HG02885 (cell line): Measurements from ENCODE around the gene CACNA1D.

Source experiments
- ATAC-seq: cut with Tn5 transposase; IDR thresholded peaks from one replicate; pipeline ENCODE4 v1.9.1; 2021; ENCODE audit warnings: mild to moderate bottlenecking; ENCODE audit not compliant: unreplicated experiment, poor library complexity

Gene CACNA1D

DNA sequence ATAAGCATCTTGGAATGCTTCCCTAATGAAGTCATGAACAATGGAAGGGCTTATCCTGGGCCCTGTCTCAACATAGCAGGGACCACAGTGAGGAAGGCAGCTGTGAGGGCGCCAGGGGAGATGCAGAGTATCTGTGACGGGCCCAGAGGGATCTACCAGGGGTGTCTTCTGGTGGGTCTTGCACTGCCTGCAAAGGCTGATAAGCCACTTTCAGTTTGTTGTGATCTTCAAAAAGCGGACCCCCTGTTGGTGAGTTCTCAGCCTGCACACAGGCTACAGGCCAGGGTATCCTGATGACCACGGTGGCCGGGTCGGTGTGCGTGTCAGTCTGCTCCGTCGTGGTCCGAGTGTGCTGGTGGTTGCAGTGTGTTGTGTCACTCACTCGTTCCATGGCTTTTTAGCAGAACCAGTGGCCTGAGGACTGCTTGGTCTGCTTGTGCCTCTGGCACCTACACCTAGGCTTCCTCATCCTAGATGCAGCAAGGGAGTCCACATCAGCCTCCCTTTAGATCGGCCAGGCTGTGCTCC lies 305.0 kb downstream of the CACNA1D start:
- ATAC-seq, result no peak

DNA sequence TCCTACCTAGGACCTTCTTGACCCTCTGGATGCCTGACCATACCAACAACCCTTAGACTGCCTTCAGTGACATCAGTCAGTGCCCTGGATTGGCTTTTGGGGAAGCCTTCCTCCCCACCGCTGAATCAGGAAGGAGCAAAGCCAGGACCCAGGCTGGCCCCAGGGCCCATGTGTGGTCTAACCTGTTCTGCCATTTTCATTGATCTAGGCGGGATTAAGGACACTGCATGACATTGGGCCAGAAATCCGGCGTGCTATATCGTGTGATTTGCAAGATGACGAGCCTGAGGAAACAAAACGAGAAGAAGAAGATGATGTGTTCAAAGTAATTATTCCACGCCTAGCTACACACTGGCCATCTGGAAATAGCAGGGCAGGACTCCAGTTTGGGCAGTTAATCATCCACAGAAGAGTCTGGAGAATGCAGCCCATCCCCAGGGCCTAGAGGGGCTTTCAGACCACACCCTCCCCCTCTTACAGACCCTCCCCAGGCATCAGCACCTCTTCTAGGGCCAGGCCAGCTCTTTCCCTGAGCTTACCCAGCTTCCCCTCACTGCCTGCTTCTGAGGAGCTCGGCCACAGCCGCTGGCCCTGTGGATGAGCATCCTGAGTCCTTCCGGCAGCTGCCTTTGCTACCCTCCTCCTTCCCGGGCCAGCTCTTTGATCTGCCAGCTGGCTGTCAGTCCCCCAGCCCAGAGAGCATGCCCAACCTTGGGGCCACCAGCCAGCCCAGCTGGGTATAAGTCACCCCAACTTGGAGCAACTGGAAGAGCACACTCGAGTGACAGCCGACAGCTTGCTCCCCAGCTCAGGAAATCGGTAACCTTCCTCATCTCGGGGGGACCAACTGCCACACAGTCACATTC lies 305.9 kb downstream of the CACNA1D start:
- ATAC-seq, result no peak

GRCh38 chr3:53801319-53801718 lies 306.9 kb downstream of the CACNA1D start:
- ATAC-seq, result no peak

DNA sequence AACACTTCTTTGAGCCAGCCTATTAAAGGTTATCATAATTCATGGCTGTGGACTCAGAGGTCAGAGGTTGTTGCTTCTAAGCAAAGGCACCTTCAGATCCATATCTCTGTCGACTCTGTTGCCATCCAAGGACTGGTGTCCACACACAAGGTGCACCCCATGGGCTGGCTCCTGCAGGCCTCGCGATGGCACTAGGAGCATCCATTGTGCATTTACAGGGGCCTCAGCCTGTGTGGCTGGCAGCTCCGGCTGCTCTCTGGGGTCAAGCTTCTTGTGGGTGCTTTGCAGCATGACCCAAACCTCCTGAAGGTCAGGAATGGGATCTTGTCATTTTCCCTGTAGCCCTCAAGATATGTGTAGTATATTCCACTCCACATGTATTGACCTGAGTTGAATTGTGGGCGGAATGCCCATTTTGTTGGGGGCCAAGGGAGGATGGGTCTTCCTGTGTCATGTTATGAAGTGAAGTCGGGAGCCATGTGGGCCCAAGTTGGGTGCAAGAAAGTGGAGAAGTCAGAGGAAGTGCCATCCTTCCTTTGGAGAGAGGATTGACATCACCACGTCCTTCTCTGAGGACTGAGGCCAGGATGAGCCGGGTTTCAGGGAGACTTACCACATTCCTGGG lies 308.0 kb downstream of the CACNA1D start:
- no peak for ATAC-seq

DNA sequence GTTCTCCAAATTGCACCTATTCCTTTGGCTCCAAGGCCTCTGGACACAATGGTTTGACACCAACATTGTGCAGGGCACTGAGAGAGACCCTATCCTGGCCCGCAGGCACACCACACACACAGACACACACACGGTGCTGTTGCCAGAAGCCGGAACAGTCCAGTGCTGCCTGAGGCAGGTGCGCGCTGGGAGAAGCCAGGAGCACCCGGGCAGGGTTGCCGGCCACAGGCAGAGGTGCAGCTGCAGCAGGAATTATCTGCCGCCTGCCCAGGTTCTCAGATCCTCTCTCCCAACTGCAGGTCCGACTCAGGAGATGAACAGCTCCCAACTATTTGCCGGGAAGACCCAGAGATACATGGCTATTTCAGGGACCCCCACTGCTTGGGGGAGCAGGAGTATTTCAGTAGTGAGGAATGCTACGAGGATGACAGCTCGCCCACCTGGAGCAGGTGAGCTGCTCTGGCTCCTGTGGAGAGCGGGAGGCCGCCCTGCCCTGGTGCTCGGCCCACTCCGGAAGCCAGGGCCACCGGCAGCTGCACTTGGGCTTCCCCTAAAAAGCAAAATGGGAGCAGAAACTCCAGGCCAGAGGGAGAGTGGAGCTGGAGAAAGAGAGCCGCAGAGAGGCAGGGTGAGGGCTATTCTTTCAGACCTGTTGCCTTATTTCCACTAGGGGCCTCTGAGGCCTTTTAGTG lies 308.9 kb downstream of the CACNA1D start:
- ATAC-seq, result no peak

GRCh38 chr3:53803816-53804695 lies 309.6 kb downstream of the CACNA1D start:
- no peak for ATAC-seq

GRCh38 chr3:53804697-53805462 lies 310.5 kb downstream of the CACNA1D start:
- peak; percentile 71 for ATAC-seq

DNA sequence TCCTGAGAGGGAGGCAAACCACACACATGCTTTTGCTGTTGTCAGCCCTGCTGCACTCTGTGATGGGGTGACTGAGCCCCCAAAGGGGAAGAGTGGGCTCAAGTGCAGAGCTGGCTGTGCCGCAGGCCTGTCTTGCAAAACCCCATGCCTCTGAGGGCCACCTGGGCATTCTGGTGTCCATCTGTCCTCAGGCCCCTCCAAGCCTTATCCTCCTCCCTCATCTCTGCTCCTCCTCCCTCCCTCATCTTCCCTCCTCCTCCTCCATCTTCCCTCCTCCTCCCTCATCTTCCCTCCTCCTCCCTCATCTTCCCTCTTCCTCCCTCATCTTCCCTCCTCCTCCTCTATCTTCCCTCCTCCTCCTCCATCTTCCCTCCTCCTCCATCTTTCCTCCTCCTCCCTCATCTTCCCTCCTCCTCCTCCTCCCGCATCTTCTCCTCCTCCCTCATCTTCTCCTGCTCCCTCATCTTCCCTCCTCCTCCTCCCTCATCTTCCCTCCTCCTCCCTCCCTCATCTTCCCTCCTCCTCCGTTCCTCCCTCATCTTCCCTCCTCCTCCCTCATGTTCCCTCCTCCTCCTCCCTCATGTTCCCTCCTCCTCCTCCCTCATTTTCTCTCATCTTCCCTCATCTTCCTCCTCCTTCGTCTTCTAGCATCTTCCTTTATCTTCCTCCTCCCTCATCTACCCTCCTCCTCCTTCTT lies 311.2 kb downstream of the CACNA1D start:
- no peak for ATAC-seq

DNA sequence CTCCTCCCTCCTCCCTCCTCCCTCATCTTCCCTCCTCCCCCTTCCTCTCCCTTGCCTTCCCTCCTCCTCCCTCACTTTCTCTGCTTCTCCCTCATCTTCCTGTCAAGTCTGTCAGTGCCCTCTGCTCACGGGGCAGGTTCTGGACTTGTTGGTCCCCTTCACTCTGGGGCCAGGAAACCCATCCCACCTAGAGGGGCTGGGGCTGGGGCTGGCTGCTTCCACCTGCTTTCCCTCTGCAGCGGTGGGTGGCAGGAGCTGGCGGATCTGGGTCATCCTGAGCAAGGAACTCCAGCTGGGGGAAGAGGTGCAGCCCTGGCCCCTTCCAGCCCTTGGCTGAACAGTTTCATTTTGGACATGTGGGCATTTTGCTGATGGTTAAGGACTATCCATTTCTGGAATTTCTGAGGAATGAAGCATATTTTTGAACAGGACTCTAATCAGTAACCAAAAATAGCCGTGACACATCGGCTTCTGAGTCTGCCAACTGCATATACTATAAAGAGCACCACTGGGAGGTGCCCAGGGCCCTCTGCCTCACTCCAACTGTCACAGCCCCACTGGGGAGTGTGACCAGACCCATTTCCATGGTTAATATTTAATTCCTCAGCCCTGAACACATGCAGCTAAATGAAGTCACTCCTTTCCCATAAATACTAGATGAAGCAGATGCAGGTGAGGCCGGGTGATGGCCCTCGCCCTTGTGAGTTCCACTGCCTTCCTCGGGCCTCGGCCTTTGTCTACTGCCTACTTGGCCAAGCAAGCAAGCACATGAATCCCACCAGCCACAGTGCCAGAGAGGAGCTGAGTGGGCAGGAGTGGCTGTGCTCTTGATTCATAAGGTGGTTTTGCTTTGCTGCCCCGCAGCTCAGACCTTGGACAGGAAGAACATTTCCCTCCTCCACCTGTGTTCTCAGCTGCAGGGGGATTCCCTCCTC lies 312.0 kb downstream of the CACNA1D start:
- ATAC-seq, result no peak

- no peak for ATAC-seq
These were observed 312.9 kb downstream of the CACNA1D start for GRCh38 chr3:53807117-53807810.

GRCh38 chr3:53808496-53808895 lies 314.1 kb downstream of the CACNA1D start:
- no peak for ATAC-seq

- no peak for ATAC-seq
These were observed 314.9 kb downstream of the CACNA1D start for GRCh38 chr3:53809267-53809666.

GRCh38 chr3:53809764-53810400 lies 315.5 kb downstream of the CACNA1D start:
- no peak for ATAC-seq

- ATAC-seq, result no peak
These were observed 316.9 kb downstream of the CACNA1D start for GRCh38 chr3:53811143-53811927.

DNA sequence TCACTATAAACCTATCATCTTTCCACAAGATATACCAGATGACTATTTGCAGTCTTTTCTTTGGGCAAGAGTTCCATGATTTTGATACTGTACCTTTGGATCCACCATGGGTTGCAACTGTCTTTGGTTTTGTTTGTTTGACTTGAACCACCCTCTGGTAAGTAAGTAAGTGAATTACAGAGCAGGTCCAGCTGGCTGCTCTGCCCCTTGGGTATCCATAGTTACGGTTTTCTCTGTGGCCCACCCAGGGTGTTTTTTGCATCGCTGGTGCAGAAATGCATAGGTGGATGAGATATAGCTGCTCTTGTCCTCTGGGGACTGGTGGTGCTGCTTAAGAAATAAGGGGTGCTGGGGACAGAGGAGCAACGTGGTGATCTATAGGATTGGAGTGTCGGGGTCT lies 318.0 kb downstream of the CACNA1D start:
- ATAC-seq, result no peak

GRCh38 chr3:53813229-53813628 lies 318.8 kb downstream of the CACNA1D start:
- ATAC-seq, result no peak
